ENCODE measurements around the gene CD38. TPM values are rescaled to one million over a fixed set of nuclear protein-coding genes. Genes with fewer than 3 reads are reported as not detected.

The CD38 gene
- total RNA-seq, 4 donors from 2014 or later, result 2.7 to 7.5 (median 3.4) TPM; not detected in 1

DNA sequence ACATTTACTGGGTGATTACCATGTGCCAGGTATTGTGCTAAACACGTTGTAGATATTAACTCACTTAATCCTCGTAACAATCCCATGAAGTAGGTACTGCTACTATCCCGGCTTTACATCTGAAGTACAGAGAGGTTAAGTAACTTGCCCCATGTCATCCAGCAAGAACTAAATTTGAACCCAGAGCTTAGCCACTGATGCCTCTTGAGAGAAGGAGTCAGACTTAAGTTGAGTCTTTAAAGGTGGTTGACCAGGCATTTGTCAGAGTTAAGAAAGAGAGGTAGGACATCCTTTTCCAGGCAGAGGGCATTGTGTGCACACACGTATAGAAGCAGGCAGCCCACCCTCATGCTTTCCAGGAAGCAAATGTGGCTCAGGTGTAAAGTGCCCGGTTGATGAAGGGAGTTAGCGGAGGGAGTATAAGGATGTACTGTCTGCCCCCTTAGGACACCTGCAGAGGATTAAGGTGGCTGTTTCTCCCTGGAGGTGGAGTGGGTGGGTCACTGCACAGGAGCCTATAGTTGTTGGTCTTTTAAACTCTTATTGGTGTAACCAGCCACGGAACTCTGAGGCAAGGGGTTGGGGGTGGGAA lies 335 bp upstream of the CD38 start:
- in situ Hi-C loops (cut with MboI; ENCODE audit: low pct_ligation_motif_present in 1 of 4, low pct_unique_long_range_greater_than_20kb in 1 of 4, low sequenced_read_pairs in 3 of 4), result no loop called here
- peak overlapping the region in 1 of 4 donors; percentile 66 for H3K4me3 ChIP-seq
- peaks cover 0 to 24% (median 11%) of the 10 kb centered on the region in 4 donors for H3K4me1 ChIP-seq
- no peaks in the 10 kb centered on the region for H3K9me3 ChIP-seq
- H3K36me3 ChIP-seq, result no peaks in the 10 kb centered on the region
- H3K27me3 ChIP-seq, result no peaks in the 10 kb centered on the region
- 69 to 86% methylated on average over 4 to 7 of the region's 7 CpGs for WGBS, 2 donors (ENCODE audit: low coverage in 1 of 2)
- intact Hi-C loops (cut with DNase I; ENCODE audit: low total_unique reads), result no loop called here
- DNase-seq, result no peak
- H3K27ac ChIP-seq, result peak overlapping the region in 2 of 4 donors; percentile 40 to 71
- no peak for TF ChIP-seq POLR2A (IDR thresholded peaks at IDR 0.05)
- no peak for TF ChIP-seq EP300 (IDR thresholded peaks at IDR 0.05; ENCODE audit: low read depth)
- TF ChIP-seq, protein P1, sequence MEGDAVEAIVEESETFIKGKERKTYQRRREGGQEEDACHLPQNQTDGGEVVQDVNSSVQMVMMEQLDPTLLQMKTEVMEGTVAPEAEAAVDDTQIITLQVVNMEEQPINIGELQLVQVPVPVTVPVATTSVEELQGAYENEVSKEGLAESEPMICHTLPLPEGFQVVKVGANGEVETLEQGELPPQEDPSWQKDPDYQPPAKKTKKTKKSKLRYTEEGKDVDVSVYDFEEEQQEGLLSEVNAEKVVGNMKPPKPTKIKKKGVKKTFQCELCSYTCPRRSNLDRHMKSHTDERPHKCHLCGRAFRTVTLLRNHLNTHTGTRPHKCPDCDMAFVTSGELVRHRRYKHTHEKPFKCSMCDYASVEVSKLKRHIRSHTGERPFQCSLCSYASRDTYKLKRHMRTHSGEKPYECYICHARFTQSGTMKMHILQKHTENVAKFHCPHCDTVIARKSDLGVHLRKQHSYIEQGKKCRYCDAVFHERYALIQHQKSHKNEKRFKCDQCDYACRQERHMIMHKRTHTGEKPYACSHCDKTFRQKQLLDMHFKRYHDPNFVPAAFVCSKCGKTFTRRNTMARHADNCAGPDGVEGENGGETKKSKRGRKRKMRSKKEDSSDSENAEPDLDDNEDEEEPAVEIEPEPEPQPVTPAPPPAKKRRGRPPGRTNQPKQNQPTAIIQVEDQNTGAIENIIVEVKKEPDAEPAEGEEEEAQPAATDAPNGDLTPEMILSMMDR (IDR thresholded peaks at IDR 0.05), result no peak
- no peak for TF ChIP-seq POLR2AphosphoS5 (IDR thresholded peaks at IDR 0.05)

DNA sequence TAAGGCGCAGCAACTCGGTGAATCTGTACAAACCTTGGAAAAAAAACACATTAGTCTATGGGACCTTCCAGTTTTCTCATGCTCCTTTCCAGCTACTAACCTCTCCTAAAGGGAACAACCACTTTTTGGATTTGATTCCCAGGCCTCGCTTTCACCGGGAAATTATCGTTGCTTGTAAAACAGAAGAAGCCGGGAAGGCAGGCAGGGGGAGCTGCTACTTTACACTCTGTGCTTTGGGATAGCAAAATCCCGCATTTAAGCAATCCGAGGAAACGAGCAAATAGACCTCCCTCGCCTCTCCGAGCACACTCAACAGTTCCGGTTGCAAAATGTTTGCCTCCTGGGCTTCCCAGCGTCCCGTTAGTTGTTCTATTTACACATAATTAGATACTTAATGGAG lies 1.2 kb downstream of the CD38 start:
- intact Hi-C loops (cut with DNase I; ENCODE audit: low total_unique reads) (no loop called here), in situ Hi-C loops (cut with MboI; ENCODE audit: low pct_ligation_motif_present in 1 of 4, low pct_unique_long_range_greater_than_20kb in 1 of 4, low sequenced_read_pairs in 3 of 4) (no loop called here)
- no peak for TF ChIP-seq POLR2AphosphoS5 (IDR thresholded peaks at IDR 0.05)
- TF ChIP-seq, protein P1 (IDR thresholded peaks at IDR 0.05), result peak in 2 of 5 experiments; percentile 13
- H3K4me3 ChIP-seq, result peak overlapping the region; percentile 21 to 66 (median 44)
- no peaks in the 10 kb centered on the region for H3K36me3 ChIP-seq
- WGBS, 2 donors (ENCODE audit: low coverage in 1 of 2), result 0 to 1% methylated on average over 13 to 14 of the region's 14 CpGs
- peak overlapping the region; percentile 30 to 71 (median 52) for H3K27ac ChIP-seq
- DNase-seq, result peak; percentile 33
- no peaks in the 10 kb centered on the region for H3K27me3 ChIP-seq
- H3K9me3 ChIP-seq, result no peaks in the 10 kb centered on the region
- H3K4me1 ChIP-seq, result peaks cover 0 to 24% (median 10%) of the 10 kb centered on the region in 4 donors

DNA sequence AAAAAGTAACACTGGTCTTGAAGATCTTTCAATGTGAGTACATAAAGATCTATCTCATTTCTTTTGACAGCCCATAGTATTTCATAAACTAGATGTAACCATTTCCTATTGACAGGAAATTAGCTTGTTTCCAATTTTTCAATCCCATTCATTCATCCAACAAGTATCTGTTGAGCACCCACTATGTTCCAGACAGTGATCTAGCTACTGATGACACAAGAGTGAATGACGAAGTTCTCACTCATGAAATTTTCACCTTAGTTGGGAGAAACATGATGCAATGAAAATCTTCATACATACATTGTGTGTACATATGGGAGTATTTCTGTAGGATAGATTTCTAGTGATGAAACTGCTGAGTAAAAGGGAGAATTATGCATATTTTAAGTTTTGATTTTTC lies 1.7 kb downstream of the CD38 start:
- no peak for DNase-seq
- Histone ChIP-seq H3K4me1 (peaks cover 0 to 24% (median 10%) of the 10 kb centered on the region in 4 donors), H3K27ac (peak overlapping the region in 2 of 4 donors; percentile 40 to 71), H3K36me3 (no peaks in the 10 kb centered on the region), H3K27me3 (no peaks in the 10 kb centered on the region), H3K4me3 (peak overlapping the region in 2 of 4 donors; percentile 49 to 66), H3K9me3 (no peaks in the 10 kb centered on the region)
- in situ Hi-C loops (cut with MboI; ENCODE audit: low pct_ligation_motif_present in 1 of 4, low pct_unique_long_range_greater_than_20kb in 1 of 4, low sequenced_read_pairs in 3 of 4) (no loop called here), intact Hi-C loops (cut with DNase I; ENCODE audit: low total_unique reads) (no loop called here)
- TF ChIP-seq, protein P1 (IDR thresholded peaks at IDR 0.05), result no peak
- TF ChIP-seq EP300 (IDR thresholded peaks at IDR 0.05; ENCODE audit: low read depth) (no peak), POLR2A (IDR thresholded peaks at IDR 0.05) (no peak), POLR2AphosphoS5 (IDR thresholded peaks at IDR 0.05) (no peak)
- 73 to 100% methylated on average over 1 of the region's 1 CpG for WGBS, 2 donors (ENCODE audit: low coverage in 1 of 2)

- H3K27ac ChIP-seq, result no peak overlapping the region
These were observed 3.4 kb downstream of the CD38 start for GRCh38 chr4:15781427-15782095.

More at GRCh38 chr4:15781427-15782095, 3.4 kb downstream of the CD38 start:
- Histone ChIP-seq H3K4me1 (peaks cover 0 to 24% (median 10%) of the 10 kb centered on the region in 4 donors), H3K9me3 (no peaks in the 10 kb centered on the region), H3K27me3 (no peaks in the 10 kb centered on the region), H3K4me3 (no peak overlapping the region), H3K36me3 (no peaks in the 10 kb centered on the region)
- intact Hi-C loops (cut with DNase I; ENCODE audit: low total_unique reads), result no loop called here
- TF ChIP-seq POLR2A (IDR thresholded peaks at IDR 0.05) (no peak), POLR2AphosphoS5 (IDR thresholded peaks at IDR 0.05) (no peak), EP300 (IDR thresholded peaks at IDR 0.05; ENCODE audit: low read depth) (no peak)
- TF ChIP-seq, protein P1 (IDR thresholded peaks at IDR 0.05), result no peak
- WGBS, 2 donors (ENCODE audit: low coverage in 1 of 2), result 72 to 84% methylated on average over 4 to 6 of the region's 6 CpGs
- in situ Hi-C loops (cut with MboI; ENCODE audit: low pct_ligation_motif_present in 1 of 4, low pct_unique_long_range_greater_than_20kb in 1 of 4, low sequenced_read_pairs in 3 of 4), result no loop called here
- peak; percentile 26 for DNase-seq

All from transverse colon (tissue), 4 donors.